Activated CD8-positive, alpha-beta memory T cell treated with anti-CD3 and anti-CD28 coated beads for 4 hours (primary cell): ENCODE measurements around the gene KAT6B.

Experiments used
- DNase-seq, 2 donors: peaks; one replicate each; pipeline ENCODE4 v3.0.0-alpha.2; 2020; ENCODE audit warnings: low read depth in 2 of 2

KAT6B gene

GRCh38 chr10:74921744-74922143, 95.3 kb downstream of the KAT6B start:
- no peak for DNase-seq

- no peak for DNase-seq
These were observed 96.5 kb downstream of the KAT6B start for GRCh38 chr10:74922921-74923320.

GRCh38 chr10:74923556-74923955, 97.2 kb downstream of the KAT6B start:
- no peak for DNase-seq

- DNase-seq = no peak
These were observed 98.0 kb downstream of the KAT6B start for GRCh38 chr10:74924251-74924963.

- DNase-seq = no peak
These were observed 98.9 kb downstream of the KAT6B start for GRCh38 chr10:74925291-74925690.

GRCh38 chr10:74925708-74926107, 99.3 kb downstream of the KAT6B start:
- DNase-seq = no peak

- no peak for DNase-seq
These were observed 100.6 kb downstream of the KAT6B start for GRCh38 chr10:74926791-74927585.

GRCh38 chr10:74927701-74928100, 101.3 kb downstream of the KAT6B start:
- no peak for DNase-seq

GRCh38 chr10:74928742-74929191, 102.4 kb downstream of the KAT6B start:
- DNase-seq = no peak

GRCh38 chr10:74929197-74929596, 102.8 kb downstream of the KAT6B start:
- DNase-seq = no peak

- DNase-seq = no peak
These were observed 104.6 kb downstream of the KAT6B start for GRCh38 chr10:74930965-74931364.

- no peak for DNase-seq
These were observed 106.2 kb downstream of the KAT6B start for GRCh38 chr10:74932648-74933047.

GRCh38 chr10:74934100-74934812, 107.9 kb downstream of the KAT6B start:
- DNase-seq = no peak

- DNase-seq = no peak
These were observed 110.3 kb downstream of the KAT6B start for GRCh38 chr10:74936577-74937265.

GRCh38 chr10:74937266-74937856, 111.0 kb downstream of the KAT6B start:
- DNase-seq = no peak

- DNase-seq = no peak
These were observed 117.8 kb downstream of the KAT6B start for GRCh38 chr10:74944205-74944604.

GRCh38 chr10:74947781-74948401, 121.5 kb downstream of the KAT6B start:
- no peak for DNase-seq

- no peak for DNase-seq
These were observed 122.8 kb downstream of the KAT6B start for GRCh38 chr10:74949034-74949832.

GRCh38 chr10:74949843-74950765, 123.7 kb downstream of the KAT6B start:
- no peak for DNase-seq
